ENCODE results near the gene FMNL2. TPM values are rescaled to one million over a fixed set of nuclear protein-coding genes. Genes with fewer than 3 reads are reported as not detected.

The FMNL2 gene
- total RNA-seq, 1 experiment from 2014 or later = 29.0 TPM

- peaks cover 6% of the 10 kb centered on the region; the same call in 1 of the 2 replicates for H3K36me3 ChIP-seq (ENCODE audit: low read depth)
- CTCF ChIA-PET = no interaction called here
Measured at GRCh38 chr2:152611458-152612231, 276.7 kb downstream of the FMNL2 start.

GRCh38 chr2:152613235-152613634 is 278.3 kb downstream of the FMNL2 start:
- no peaks in the 10 kb centered on the region for H3K79me2 ChIP-seq (ENCODE audit: low read depth)
- H3F3A ChIP-seq (ENCODE audit: insufficient read depth, low read depth) = peaks cover 5% of the 10 kb centered on the region; the same call in 1 of the 2 replicates
- CTCF ChIA-PET = no interaction called here
- TF ChIP-seq EZH2 (IDR thresholded peaks at IDR 0.05; ENCODE audit: low read depth) = no peak
- no peak for TF ChIP-seq CTCF (conservative IDR thresholded peaks at IDR 0.05)
- H3K4me3 ChIP-seq = no peak overlapping the region
- peaks cover 20% of the 10 kb centered on the region; the same call in 1 of the 2 replicates for H3K4me1 ChIP-seq (replicated peaks; ENCODE audit: insufficient read depth)
- no peaks in the 10 kb centered on the region for H3K9me2 ChIP-seq (ENCODE audit: insufficient read depth)
- BruUV-seq (replicated peaks) = no TSS peak
- H3K27me3 ChIP-seq (ENCODE audit: insufficient read depth, low read depth) = no peaks in the 10 kb centered on the region
- H3K9me3 ChIP-seq (ENCODE audit: insufficient read depth, low read depth) = no peaks in the 10 kb centered on the region
- H3K4me2 ChIP-seq = no peak overlapping the region
- DNase-seq = no peak
- POLR2A ChIA-PET (ENCODE audit: unreplicated experiment) = interaction anchor here (0.5 kb wide), 1 partner anchor 847 kb away, joined by 3 read pairs; no protein-coding TSS in a partner anchor
- intact Hi-C loops (cut with micrococcal nuclease; ENCODE audit: unreplicated experiment) = loop anchor here (10.0 kb wide), 2 partner anchors 108 to 208 kb away; no protein-coding TSS in a partner anchor
- H3K36me3 ChIP-seq (ENCODE audit: low read depth) = peaks cover 6% of the 10 kb centered on the region; the same call in 1 of the 2 replicates
- no peak overlapping the region for H3K27ac ChIP-seq
- H2AFZ ChIP-seq = no peak overlapping the region
- H4K20me1 ChIP-seq (ENCODE audit: insufficient read depth) = no peaks in the 10 kb centered on the region

More at GRCh38 chr2:152611458-152612231, 276.7 kb downstream of the FMNL2 start:
- Histone ChIP-seq H3K27me3 (ENCODE audit: insufficient read depth, low read depth) (no peaks in the 10 kb centered on the region), H3K4me3 (no peak overlapping the region), H3K9me2 (ENCODE audit: insufficient read depth) (no peaks in the 10 kb centered on the region), H3K27ac (no peak overlapping the region; the same call in 1 of the 2 replicates), H3K79me2 (ENCODE audit: low read depth) (no peaks in the 10 kb centered on the region), H3F3A (ENCODE audit: insufficient read depth, low read depth) (peaks cover 5% of the 10 kb centered on the region; the same call in 1 of the 2 replicates), H3K4me1 (replicated peaks; ENCODE audit: insufficient read depth) (peaks cover 20% of the 10 kb centered on the region; the same call in 1 of the 2 replicates), H3K9me3 (ENCODE audit: insufficient read depth, low read depth) (no peaks in the 10 kb centered on the region), H3K4me2 (0 out of 2 replicates have a peak overlapping the region, but pooled peaks have one; percentile 11), H2AFZ (no peak overlapping the region), H4K20me1 (ENCODE audit: insufficient read depth) (no peaks in the 10 kb centered on the region)
- POLR2A ChIA-PET (ENCODE audit: unreplicated experiment) = no interaction called here
- TF ChIP-seq CTCF (conservative IDR thresholded peaks at IDR 0.05) = no peak
- BruUV-seq (replicated peaks) = no TSS peak
- intact Hi-C loops (cut with micrococcal nuclease; ENCODE audit: unreplicated experiment) = loop anchor here (10.0 kb wide), 2 partner anchors 107 to 207 kb away; no protein-coding TSS in a partner anchor
- peak in 1 of 2 experiments; percentile 34 for DNase-seq

- no peaks in the 10 kb centered on the region for H3K79me2 ChIP-seq (ENCODE audit: low read depth)
- POLR2A ChIA-PET (ENCODE audit: unreplicated experiment) = interaction anchor here (0.6 kb wide), 1 partner anchor 237 kb away, joined by 3 read pairs; no protein-coding TSS in a partner anchor
Measured at GRCh38 chr2:152615177-152615576, 280.2 kb downstream of the FMNL2 start.

More at GRCh38 chr2:152615177-152615576, 280.2 kb downstream of the FMNL2 start:
- no TSS peak for BruUV-seq (replicated peaks)
- CTCF ChIA-PET = no interaction called here
- TF ChIP-seq EZH2 (IDR thresholded peaks at IDR 0.05; ENCODE audit: low read depth) = no peak
- no peak for TF ChIP-seq CTCF (conservative IDR thresholded peaks at IDR 0.05)
- H3K27me3 ChIP-seq (ENCODE audit: insufficient read depth, low read depth) = no peaks in the 10 kb centered on the region
- peaks cover 14% of the 10 kb centered on the region; the same call in 1 of the 2 replicates for H3K36me3 ChIP-seq (ENCODE audit: low read depth)
- H3K4me2 ChIP-seq = no peak overlapping the region
- H2AFZ ChIP-seq = no peak overlapping the region
- H4K20me1 ChIP-seq (ENCODE audit: insufficient read depth) = no peaks in the 10 kb centered on the region
- H3F3A ChIP-seq (ENCODE audit: insufficient read depth, low read depth) = peaks cover 5% of the 10 kb centered on the region; the same call in 1 of the 2 replicates
- H3K4me3 ChIP-seq = no peak overlapping the region
- intact Hi-C loops (cut with micrococcal nuclease; ENCODE audit: unreplicated experiment) = loop anchor here (10.0 kb wide), 2 partner anchors 110 to 210 kb away; no protein-coding TSS in a partner anchor
- DNase-seq = no peak
- H3K9me3 ChIP-seq (ENCODE audit: insufficient read depth, low read depth) = no peaks in the 10 kb centered on the region
- no peak overlapping the region for H3K27ac ChIP-seq
- no peaks in the 10 kb centered on the region for H3K9me2 ChIP-seq (ENCODE audit: insufficient read depth)
- peaks cover 20% of the 10 kb centered on the region; the same call in 1 of the 2 replicates for H3K4me1 ChIP-seq (replicated peaks; ENCODE audit: insufficient read depth)

Measured in PC-9 (cell line).